Lower lobe of right lung (tissue), 2 donors: ENCODE data around the gene PLEKHN1. TPM values are rescaled to one million over a fixed set of nuclear protein-coding genes. Genes with fewer than 3 reads are reported as not detected.
"Not testable (repeated sequence)": the region's sequence is repeated elsewhere in the genome, so short reads cannot be mapped to it uniquely, and the experiment has no call there.

Experiments
- ATAC-seq, 2 donors: fragments of 200-7000 bp; cut with Tn5 transposase; one replicate each; pipeline ENCODE4 v1.9.1; 2020 to 2022; ENCODE audit warnings: mild to moderate bottlenecking in 2 of 2, moderate library complexity in 2 of 2
- DNase-seq: peaks from one replicate; pipeline ENCODE4 v3.0.0-alpha.2; 2020
- H3K27ac ChIP-seq: fragments of 200-600 bp; one replicate; pipeline ENCODE4 v1.8.0; 2022
- H3K27me3 ChIP-seq: fragments of 200-600 bp; one replicate; pipeline ENCODE4 v1.8.0; 2022; ENCODE audit warnings: low read depth
- H3K36me3 ChIP-seq: fragments of 200-600 bp; one replicate; pipeline ENCODE4 v1.8.0; 2022; ENCODE audit warnings: mild to moderate bottlenecking
- H3K4me1 ChIP-seq: fragments of 200-600 bp; one replicate; pipeline ENCODE4 v1.8.0; 2022
- H3K4me3 ChIP-seq: fragments of 200-600 bp; one replicate; pipeline ENCODE4 v1.8.0; 2022; ENCODE audit warnings: mild to moderate bottlenecking
- H3K9me3 ChIP-seq: fragments of 200-600 bp; one replicate; pipeline ENCODE4 v1.8.0; 2022
- intact Hi-C: fragments of 100-400 bp; cut with DNase I; formaldehyde crosslinking; loops from one replicate; pipeline ENCODE4 v1.11.0; 2022
- total RNA-seq: library from RNA; stranded (reverse); fragmentation: NEBNext Ultra II Directional; extraction: Animal tissue kit (Norgen Biotek cat#: 25700); gene quantifications from one replicate; pipeline ENCODE4 v1.2.1, GENCODE V29; 2021
- TF ChIP-seq, protein P1 (sequence below): fragments of 200-600 bp; IDR thresholded peaks from one replicate; pipeline ENCODE4 v1.8.0; 2022; ENCODE audit warnings: antibody characterized with exemption, mild to moderate bottlenecking
- donor health status: DM: no; HTN: yes; CAD: no; lungs with severe emphysema.

The PLEKHN1 gene
- total RNA-seq, 1 donor from 2014 or later = 1.2 TPM

DNA sequence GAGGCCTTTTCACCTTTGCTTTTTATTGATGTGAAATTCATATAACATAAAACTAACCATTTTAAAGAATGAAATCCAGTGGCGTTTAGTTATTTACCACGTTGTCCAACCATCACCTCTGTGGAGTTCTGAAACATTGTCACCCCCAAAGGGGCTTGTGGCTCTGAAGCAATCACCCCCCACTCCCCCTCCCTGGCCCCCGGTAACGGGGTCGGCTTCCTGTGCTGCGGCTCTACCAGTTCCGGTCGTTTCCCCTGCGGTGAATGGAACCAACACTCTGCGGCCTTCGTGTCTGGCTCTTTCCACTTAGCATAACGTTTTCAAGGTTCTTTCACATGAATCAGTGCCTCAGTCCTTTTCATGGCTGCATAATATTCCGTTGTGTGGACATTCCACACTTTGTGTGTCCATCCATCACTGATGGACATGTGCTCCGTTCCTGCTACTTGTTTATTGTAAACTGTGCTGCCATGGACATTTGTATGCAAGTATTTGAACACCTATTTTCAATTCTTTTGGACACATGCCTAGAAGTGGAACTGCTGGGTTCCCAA lies 45.2 kb downstream of the PLEKHN1 start:
- ATAC-seq (no peak), DNase-seq (no peak)
- no peak overlapping the region for H3K4me3 ChIP-seq
- H3K9me3 ChIP-seq = no peaks in the 10 kb centered on the region
- intact Hi-C loops = no loop called here
- H3K27ac ChIP-seq = no peak overlapping the region
- TF ChIP-seq, protein P1, sequence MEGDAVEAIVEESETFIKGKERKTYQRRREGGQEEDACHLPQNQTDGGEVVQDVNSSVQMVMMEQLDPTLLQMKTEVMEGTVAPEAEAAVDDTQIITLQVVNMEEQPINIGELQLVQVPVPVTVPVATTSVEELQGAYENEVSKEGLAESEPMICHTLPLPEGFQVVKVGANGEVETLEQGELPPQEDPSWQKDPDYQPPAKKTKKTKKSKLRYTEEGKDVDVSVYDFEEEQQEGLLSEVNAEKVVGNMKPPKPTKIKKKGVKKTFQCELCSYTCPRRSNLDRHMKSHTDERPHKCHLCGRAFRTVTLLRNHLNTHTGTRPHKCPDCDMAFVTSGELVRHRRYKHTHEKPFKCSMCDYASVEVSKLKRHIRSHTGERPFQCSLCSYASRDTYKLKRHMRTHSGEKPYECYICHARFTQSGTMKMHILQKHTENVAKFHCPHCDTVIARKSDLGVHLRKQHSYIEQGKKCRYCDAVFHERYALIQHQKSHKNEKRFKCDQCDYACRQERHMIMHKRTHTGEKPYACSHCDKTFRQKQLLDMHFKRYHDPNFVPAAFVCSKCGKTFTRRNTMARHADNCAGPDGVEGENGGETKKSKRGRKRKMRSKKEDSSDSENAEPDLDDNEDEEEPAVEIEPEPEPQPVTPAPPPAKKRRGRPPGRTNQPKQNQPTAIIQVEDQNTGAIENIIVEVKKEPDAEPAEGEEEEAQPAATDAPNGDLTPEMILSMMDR = no peak
- H3K36me3 ChIP-seq = no peaks in the 10 kb centered on the region
- peaks cover 23% of the 10 kb centered on the region for H3K4me1 ChIP-seq
- no peaks in the 10 kb centered on the region for H3K27me3 ChIP-seq

DNA sequence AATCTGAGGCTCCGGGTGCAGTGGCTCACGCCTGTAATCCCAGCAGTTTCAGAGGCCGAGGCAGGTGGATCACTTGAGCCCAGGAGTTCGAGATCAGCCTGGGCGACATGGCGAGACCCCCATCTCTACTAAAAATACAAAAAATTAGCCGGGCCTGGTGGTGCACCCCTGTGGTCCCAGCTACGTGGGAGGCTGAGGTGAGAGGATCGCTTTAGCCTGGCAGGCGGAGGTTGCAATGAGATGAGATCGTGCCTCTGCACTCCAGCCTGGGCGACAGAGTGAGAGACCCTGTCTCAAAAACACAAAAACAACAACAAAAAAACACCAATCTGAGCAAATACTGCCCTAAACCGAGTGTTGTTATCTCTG lies 46.4 kb downstream of the PLEKHN1 start:
- peak in 1 of 2 donors; percentile 4 for ATAC-seq
- H3K36me3 ChIP-seq, DNase-seq, H3K27me3 ChIP-seq, intact Hi-C loops, H3K9me3 ChIP-seq: not testable (repeated sequence)
- peak overlapping the region; percentile 91 for H3K27ac ChIP-seq
- H3K4me1 ChIP-seq = peaks cover 23% of the 10 kb centered on the region
- H3K4me3 ChIP-seq = peak overlapping the region; percentile 64

DNA sequence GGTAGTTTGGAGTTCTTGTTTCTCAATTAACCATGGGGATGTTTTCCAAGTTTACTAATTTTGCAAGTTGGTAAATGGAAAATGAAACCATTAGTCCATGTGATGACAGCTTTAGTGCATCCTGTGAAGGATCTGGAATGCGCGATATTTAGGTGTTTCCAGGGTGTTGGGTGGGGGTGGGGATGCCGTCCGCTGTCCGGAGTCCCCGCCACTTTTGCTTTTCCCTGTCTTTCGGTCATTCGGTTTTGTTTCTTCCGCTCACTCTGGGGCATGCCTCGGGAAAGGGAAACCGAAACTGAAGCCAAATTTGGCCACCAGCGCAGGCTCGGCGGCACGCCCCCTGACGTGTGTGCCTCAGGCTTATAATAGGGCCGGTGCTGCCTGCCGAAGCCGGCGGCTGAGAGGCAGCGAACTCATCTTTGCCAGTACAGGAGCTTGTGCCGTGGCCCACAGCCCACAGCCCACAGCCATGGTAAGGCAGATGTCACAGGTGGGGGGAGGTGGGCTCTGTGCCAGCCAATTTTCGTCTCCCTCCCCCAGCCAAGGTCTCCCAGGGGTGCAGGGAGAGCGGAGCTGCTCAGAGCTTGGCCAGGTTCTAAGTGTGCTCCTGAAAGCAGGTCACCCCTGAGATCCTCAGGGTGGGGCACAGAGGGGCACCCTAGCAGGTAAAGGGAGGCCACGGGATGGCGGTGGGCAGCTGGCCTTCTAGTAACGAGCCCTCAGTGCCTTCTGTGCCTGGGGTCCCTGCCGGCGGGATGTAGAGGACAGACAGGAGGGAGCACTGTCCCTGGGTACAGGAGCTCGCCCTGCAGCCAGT lies 47.0 kb downstream of the PLEKHN1 start, which contains the start of gene ISG15:
Gene ISG15 (plus strand): TSS at position 393 of the 817 bp plus-strand sequence. CDS start 77 bp downstream, at position 470.
- Histone ChIP-seq H3K27ac (peak within 1 kb of the TSS; percentile 91), H3K4me3 (peak within 1 kb of the TSS; percentile 64), H3K36me3 (no peaks in the 10 kb centered on the region), H3K27me3 (no peaks in the 10 kb centered on the region), H3K4me1 (peaks cover 23% of the 10 kb centered on the region), H3K9me3 (no peaks in the 10 kb centered on the region)
- DNase-seq (peak; percentile 96), ATAC-seq (peak; percentile 94 to 96)
- TF ChIP-seq, protein P1 = peak; percentile 8
- intact Hi-C loops = no loop called here

DNA sequence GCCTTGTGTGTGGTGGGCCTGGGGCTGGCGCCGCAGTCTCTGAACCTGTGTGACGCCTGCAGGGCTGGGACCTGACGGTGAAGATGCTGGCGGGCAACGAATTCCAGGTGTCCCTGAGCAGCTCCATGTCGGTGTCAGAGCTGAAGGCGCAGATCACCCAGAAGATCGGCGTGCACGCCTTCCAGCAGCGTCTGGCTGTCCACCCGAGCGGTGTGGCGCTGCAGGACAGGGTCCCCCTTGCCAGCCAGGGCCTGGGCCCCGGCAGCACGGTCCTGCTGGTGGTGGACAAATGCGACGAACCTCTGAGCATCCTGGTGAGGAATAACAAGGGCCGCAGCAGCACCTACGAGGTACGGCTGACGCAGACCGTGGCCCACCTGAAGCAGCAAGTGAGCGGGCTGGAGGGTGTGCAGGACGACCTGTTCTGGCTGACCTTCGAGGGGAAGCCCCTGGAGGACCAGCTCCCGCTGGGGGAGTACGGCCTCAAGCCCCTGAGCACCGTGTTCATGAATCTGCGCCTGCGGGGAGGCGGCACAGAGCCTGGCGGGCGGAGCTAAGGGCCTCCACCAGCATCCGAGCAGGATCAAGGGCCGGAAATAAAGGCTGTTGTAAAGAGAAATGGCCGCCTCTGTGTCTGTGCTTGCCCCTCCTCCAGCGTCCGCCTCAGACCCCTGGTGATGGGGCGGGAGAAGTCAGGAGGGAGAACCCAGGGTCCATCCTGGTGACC lies 47.8 kb downstream of the PLEKHN1 start:
- Histone ChIP-seq H3K4me3 (peak overlapping the region; percentile 64), H3K27ac (peak overlapping the region; percentile 91), H3K9me3 (no peaks in the 10 kb centered on the region), H3K4me1 (peaks cover 27% of the 10 kb centered on the region), H3K27me3 (no peaks in the 10 kb centered on the region), H3K36me3 (no peaks in the 10 kb centered on the region)
- TF ChIP-seq, protein P1 = no peak
- DNase-seq (no peak), ATAC-seq (peak; percentile 2 to 5)
- intact Hi-C loops = no loop called here

DNA sequence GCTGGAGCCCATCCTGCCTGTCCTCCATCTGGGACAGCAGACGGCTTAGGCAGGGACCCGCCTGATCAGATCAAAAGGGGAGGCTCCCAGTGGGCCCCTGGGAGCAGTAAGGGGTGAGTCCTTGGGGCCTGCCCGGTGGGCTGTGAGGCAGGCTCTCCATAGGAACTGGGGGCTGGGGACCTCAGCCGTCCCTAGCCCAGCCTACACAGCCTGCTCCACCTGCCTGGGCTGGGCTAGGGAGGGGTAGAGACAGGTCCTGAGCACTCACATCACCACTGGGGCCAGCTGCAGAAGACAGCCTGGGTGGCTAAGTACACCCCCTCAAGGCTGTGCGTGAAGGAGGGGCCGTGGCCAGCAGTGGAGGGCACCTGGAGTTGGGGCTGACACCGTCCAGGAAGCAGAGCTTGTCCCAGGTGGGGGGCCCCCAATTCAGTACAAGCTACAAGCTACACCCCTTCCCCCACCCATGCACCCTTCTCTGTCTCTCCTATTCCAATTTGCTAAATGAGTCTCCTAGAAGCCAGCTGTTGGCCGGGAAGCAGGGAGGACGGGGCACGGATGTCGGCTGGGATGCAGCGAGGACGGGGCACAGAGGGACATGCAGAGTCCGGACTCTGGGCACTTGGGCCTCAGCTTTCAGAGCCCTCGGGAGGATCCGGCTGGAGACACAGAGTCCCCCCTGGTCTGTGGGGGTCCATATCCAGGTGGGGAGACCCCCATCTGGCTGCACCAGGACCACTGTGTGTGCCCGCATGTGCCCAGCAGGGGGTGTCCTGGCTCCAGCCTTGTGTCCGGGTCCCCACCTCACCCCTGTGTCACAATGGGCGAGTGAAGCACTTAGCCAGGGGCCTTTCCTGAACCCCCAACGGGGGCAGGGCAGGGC lies 48.8 kb downstream of the PLEKHN1 start:
- Histone ChIP-seq H3K9me3 (no peaks in the 10 kb centered on the region), H3K27me3 (no peaks in the 10 kb centered on the region), H3K27ac (peak overlapping the region; percentile 91), H3K36me3 (no peaks in the 10 kb centered on the region), H3K4me3 (peak overlapping the region; percentile 64), H3K4me1 (peaks cover 28% of the 10 kb centered on the region)
- ATAC-seq = no peak
- intact Hi-C loops = no loop called here
- TF ChIP-seq, protein P1 = peak; percentile 37
- no peak for DNase-seq

DNA sequence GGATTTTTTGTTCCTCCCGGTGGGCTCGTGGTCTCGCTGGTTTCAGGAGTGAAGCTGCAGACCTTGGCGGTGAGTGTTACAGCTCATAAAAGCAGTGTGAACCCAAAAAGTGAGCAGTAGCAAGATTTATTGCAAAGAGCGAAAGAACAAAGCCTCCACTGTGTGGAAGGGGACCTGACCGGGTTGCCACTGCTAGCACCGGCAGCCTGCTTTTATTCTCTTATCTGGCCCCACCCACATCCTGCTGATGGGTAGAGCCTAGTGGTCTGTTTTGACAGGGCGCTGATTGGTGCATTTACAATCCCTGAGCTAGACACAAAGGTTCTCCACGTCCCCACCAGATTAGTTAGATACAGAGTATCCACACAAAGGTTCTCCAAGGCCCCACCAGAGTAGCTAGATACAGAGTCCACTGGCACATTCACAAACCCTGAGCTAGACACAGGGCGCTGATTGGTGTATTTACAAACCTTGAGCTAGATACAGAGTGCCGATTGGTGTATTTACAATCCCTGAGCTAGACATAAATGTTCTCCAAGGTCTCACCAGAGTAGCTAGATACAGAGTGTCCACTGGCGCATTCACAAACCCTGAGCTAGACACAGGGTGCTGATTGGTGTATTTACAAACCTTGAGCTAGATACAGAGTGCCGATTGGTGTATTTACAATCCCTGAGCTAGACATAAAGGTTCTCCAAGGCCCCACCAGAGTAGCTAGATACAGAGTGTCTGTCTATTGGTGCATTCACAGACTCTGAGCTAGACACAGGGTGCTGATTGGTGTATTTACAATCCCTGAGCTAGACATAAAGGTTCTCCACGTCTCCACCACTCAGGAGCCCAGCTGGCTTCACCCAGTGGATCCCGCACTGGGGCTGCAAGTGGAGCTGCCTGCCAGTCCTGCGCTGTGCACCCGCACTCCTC lies 51.4 kb downstream of the PLEKHN1 start:
- H3K36me3 ChIP-seq, H3K9me3 ChIP-seq, intact Hi-C loops, H3K27ac ChIP-seq, ATAC-seq, H3K4me3 ChIP-seq, H3K27me3 ChIP-seq, DNase-seq: not testable (repeated sequence)
- H3K4me1 ChIP-seq = peaks cover 43% of the 10 kb centered on the region

DNA sequence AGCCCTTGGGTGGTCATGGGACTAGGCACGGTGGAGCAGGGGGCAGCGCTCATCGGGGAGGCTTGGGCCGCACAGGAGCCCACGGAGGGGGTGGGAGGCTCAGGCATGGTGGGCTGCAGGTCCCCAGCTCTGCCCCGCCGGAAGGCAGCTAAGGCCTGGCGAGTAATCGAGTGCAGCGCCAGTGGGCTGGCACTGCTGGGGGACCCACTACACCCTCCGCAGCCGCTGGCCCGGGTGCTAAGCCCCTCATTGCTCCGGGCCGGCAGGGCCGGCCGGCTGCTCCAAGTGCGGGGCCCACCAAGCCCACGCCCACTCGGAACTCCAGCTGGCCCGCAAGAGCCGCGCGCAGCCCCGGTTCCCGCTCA lies 52.0 kb downstream of the PLEKHN1 start:
- ATAC-seq, H3K36me3 ChIP-seq, H3K27ac ChIP-seq, DNase-seq, H3K27me3 ChIP-seq, H3K4me3 ChIP-seq, intact Hi-C loops, H3K9me3 ChIP-seq: not testable (repeated sequence)
- H3K4me1 ChIP-seq = peaks cover 40% of the 10 kb centered on the region
